Neural progenitor cell (in vitro differentiated cells): ENCODE measurements around the gene XPNPEP3. TPM values are rescaled to one million over a fixed set of nuclear protein-coding genes. Genes with fewer than 3 reads are reported as not detected.
"Not testable (repeated sequence)": the region's sequence is repeated elsewhere in the genome, so short reads cannot be mapped to it uniquely, and the experiment has no call there.

ENCODE experiments used
- DNase-seq: peaks from one replicate; pipeline ENCODE4 v3.0.0-alpha.2; 2016; ENCODE audit warnings: low spot score
- H2AFZ ChIP-seq: fragments of 200-600 bp; sonication (generic); replicated peaks from 2 replicates; pipeline ENCODE4 v1.6.1; 2016; ENCODE audit warnings: antibody characterized with exemption
- H3F3A ChIP-seq: fragments of 200-600 bp; sonication (generic); 2 replicates; pipeline ENCODE4 v1.6.1; 2016; ENCODE audit warnings: antibody characterized with exemption, low read depth
- H3K27ac ChIP-seq: fragments of 200-600 bp; sonication (generic); 2 replicates; pipeline ENCODE4 v1.5.1; 2016; ENCODE audit warnings: mild to moderate bottlenecking
- H3K27me3 ChIP-seq: fragments of 200-600 bp; sonication (generic); 2 replicates; pipeline ENCODE4 v1.6.1; 2016; ENCODE audit warnings: mild to moderate bottlenecking, moderate library complexity
- H3K36me3 ChIP-seq: fragments of 200-600 bp; sonication (generic); 2 replicates; pipeline ENCODE4 v1.5.1; 2016
- H3K4me1 ChIP-seq: fragments of 200-600 bp; sonication (generic); 2 replicates; pipeline ENCODE4 v1.6.1; 2016; ENCODE audit warnings: mixed run types
- H3K4me2 ChIP-seq: fragments of 200-600 bp; sonication (generic); 2 replicates; pipeline ENCODE4 v1.6.1; 2016
- H3K4me3 ChIP-seq: fragments of 200-600 bp; sonication (generic); 2 replicates; pipeline ENCODE4 v1.5.1; 2016
- H3K79me2 ChIP-seq: fragments of 200-600 bp; sonication (generic); 2 replicates; pipeline ENCODE4 v1.6.1; 2016; ENCODE audit warnings: low read depth
- H3K9ac ChIP-seq: fragments of 200-600 bp; sonication (generic); 2 replicates; pipeline ENCODE4 v1.6.1; 2016
- H3K9me3 ChIP-seq: fragments of 200-600 bp; sonication (generic); 2 replicates; pipeline ENCODE4 v1.5.1; 2016; ENCODE audit warnings: low read depth
- H4K20me1 ChIP-seq: fragments of 200-600 bp; sonication (generic); 2 replicates; pipeline ENCODE4 v1.6.1; 2016; ENCODE audit warnings: low read depth
- H3K27ac Mint-ChIP-seq: 3 replicates; pipeline ENCODE4 v1.8.0; 2021; ENCODE audit warnings: mixed read lengths
- H3K27me3 Mint-ChIP-seq: 2 replicates; pipeline ENCODE4 v1.8.0; 2022; ENCODE audit warnings: low read depth, mild to moderate bottlenecking, inconsistent platforms, moderate library complexity, mixed read lengths; ENCODE audit not compliant: insufficient read depth
- H3K36me3 Mint-ChIP-seq: 3 replicates; pipeline ENCODE4 v1.8.0; 2021; ENCODE audit warnings: mixed read lengths
- H3K4me1 Mint-ChIP-seq: 3 replicates; pipeline ENCODE4 v1.8.0; 2021; ENCODE audit warnings: mixed read lengths
- H3K4me3 Mint-ChIP-seq: 3 replicates; pipeline ENCODE4 v1.8.0; 2021; ENCODE audit warnings: mild to moderate bottlenecking, moderate library complexity, mixed read lengths
- H3K9me3 Mint-ChIP-seq: 3 replicates; pipeline ENCODE4 v1.8.0; 2020; ENCODE audit warnings: mixed read lengths
- CTCF ChIP-seq: fragments of 200-600 bp; sonication (generic); IDR thresholded peaks from 2 replicates; pipeline ENCODE4 v1.5.1; 2017; ENCODE audit warnings: antibody characterized with exemption, mild to moderate bottlenecking
- EZH2 ChIP-seq: fragments of 200-600 bp; sonication (generic); IDR thresholded peaks from 2 replicates; pipeline ENCODE4 v1.6.1; 2017; ENCODE audit warnings: antibody characterized with exemption, mild to moderate bottlenecking, moderate library complexity
- EZH2phosphoT487 ChIP-seq: fragments of 200-600 bp; sonication (generic); IDR thresholded peaks from 2 replicates; pipeline ENCODE4 v1.6.1; 2017; ENCODE audit warnings: antibody characterized with exemption
- total RNA-seq: library from RNA; depleted of rRNA; stranded (reverse); fragments of >200 nt; gene quantifications from 2 replicates; pipeline ENCODE4 v1.2.3, GENCODE V29; 2015; ENCODE audit warnings: low replicate concordance

XPNPEP3 gene
- total RNA-seq, 1 donor from 2014 or later, result 21.4 TPM

DNA sequence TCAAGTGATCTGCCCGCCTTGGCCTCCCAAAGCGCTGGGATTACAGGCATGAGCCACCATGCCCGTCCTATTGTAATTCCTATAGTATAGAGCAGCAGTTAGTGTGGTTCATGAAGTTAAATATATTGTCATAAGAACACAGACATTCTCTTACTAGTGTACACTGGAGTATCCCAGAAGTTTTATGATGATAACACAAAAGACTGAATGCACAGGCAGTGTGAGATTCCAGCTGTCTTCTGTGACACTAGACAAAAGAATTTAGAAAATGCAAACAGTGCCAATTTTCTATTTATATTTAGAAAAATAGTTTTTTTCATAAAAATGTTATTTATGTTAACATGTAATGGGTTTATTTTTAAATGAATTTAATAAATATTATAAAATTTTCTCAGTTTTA, 54.8 kb downstream of the XPNPEP3 start:
- no peaks in the 10 kb centered on the region for H3K79me2 ChIP-seq
- no peak overlapping the region for H3K9ac ChIP-seq
- H3K9me3 ChIP-seq, result no peaks in the 10 kb centered on the region
- no peak overlapping the region for H3K4me2 ChIP-seq
- no peaks in the 10 kb centered on the region for H3K4me1 ChIP-seq
- H3K27ac ChIP-seq, result no peak overlapping the region
- peaks cover 16% of the 10 kb centered on the region for H3K36me3 Mint-ChIP-seq
- H3K4me1 Mint-ChIP-seq, result no peaks in the 10 kb centered on the region
- no peaks in the 10 kb centered on the region for H4K20me1 ChIP-seq
- TF ChIP-seq EZH2phosphoT487 (no peak), CTCF (no peak), EZH2 (no peak)
- H2AFZ ChIP-seq, result no peak overlapping the region
- no peaks in the 10 kb centered on the region for H3K9me3 Mint-ChIP-seq
- no peak overlapping the region for H3K27ac Mint-ChIP-seq
- no peaks in the 10 kb centered on the region for H3K27me3 ChIP-seq
- no peak for DNase-seq
- H3K27me3 Mint-ChIP-seq, result no peaks in the 10 kb centered on the region
- H3F3A ChIP-seq, result no peaks in the 10 kb centered on the region
- no peak overlapping the region for H3K4me3 ChIP-seq
- no peak overlapping the region for H3K4me3 Mint-ChIP-seq
- peaks cover 3% of the 10 kb centered on the region for H3K36me3 ChIP-seq

GRCh38 chr22:40912987-40913386, 56.0 kb downstream of the XPNPEP3 start:
- not testable (repeated sequence) for H3K27ac Mint-ChIP-seq, H3K9ac ChIP-seq, H3K9me3 ChIP-seq, H3K36me3 ChIP-seq, H3K4me3 ChIP-seq, H3K4me1 ChIP-seq, H2AFZ ChIP-seq, H3K4me2 ChIP-seq, H3K27me3 Mint-ChIP-seq, H3K27ac ChIP-seq, H3K79me2 ChIP-seq, H3F3A ChIP-seq, H3K9me3 Mint-ChIP-seq, H3K4me1 Mint-ChIP-seq, DNase-seq, H4K20me1 ChIP-seq, H3K4me3 Mint-ChIP-seq, H3K27me3 ChIP-seq
- peaks cover 16% of the 10 kb centered on the region for H3K36me3 Mint-ChIP-seq

GRCh38 chr22:40919446-40919845, 62.5 kb downstream of the XPNPEP3 start:
- no peaks in the 10 kb centered on the region for H3K27me3 Mint-ChIP-seq
- H3K4me3 ChIP-seq, result no peak overlapping the region
- H3K36me3 Mint-ChIP-seq, result peaks cover 16% of the 10 kb centered on the region

GRCh38 chr22:40920526-40920925, 63.6 kb downstream of the XPNPEP3 start:
- Histone ChIP-seq H3K36me3 (peaks cover 12% of the 10 kb centered on the region), H3K4me1 (no peaks in the 10 kb centered on the region), H3K4me2 (no peak overlapping the region), H3K27me3 (no peaks in the 10 kb centered on the region), H3F3A (peaks cover 6% of the 10 kb centered on the region), H3K79me2 (no peaks in the 10 kb centered on the region), H4K20me1 (no peaks in the 10 kb centered on the region), H3K27ac (no peak overlapping the region), H2AFZ (no peak overlapping the region), H3K9ac (no peak overlapping the region), H3K4me3 (no peak overlapping the region), H3K9me3 (no peaks in the 10 kb centered on the region)
- Mint-ChIP-seq H3K4me3 (no peak overlapping the region), H3K36me3 (peaks cover 17% of the 10 kb centered on the region), H3K4me1 (peaks cover 3% of the 10 kb centered on the region), H3K9me3 (no peaks in the 10 kb centered on the region), H3K27ac (no peak overlapping the region), H3K27me3 (no peaks in the 10 kb centered on the region)
- TF ChIP-seq EZH2phosphoT487 (no peak), EZH2 (no peak), CTCF (no peak)
- DNase-seq, result no peak

More at GRCh38 chr22:40919446-40919845, 62.5 kb downstream of the XPNPEP3 start:
- no peak overlapping the region for H3K27ac ChIP-seq
- H3K4me2 ChIP-seq, result no peak overlapping the region
- no peaks in the 10 kb centered on the region for H3K9me3 Mint-ChIP-seq
- H3K36me3 ChIP-seq, result peaks cover 12% of the 10 kb centered on the region
- peaks cover 6% of the 10 kb centered on the region for H3F3A ChIP-seq
- no peak overlapping the region for H2AFZ ChIP-seq
- no peak for TF ChIP-seq EZH2phosphoT487
- TF ChIP-seq CTCF, result no peak
- no peak for TF ChIP-seq EZH2
- H3K4me1 ChIP-seq, result no peaks in the 10 kb centered on the region
- no peaks in the 10 kb centered on the region for H4K20me1 ChIP-seq
- H3K27me3 ChIP-seq, result no peaks in the 10 kb centered on the region
- no peak overlapping the region for H3K9ac ChIP-seq
- no peak for DNase-seq
- H3K9me3 ChIP-seq, result no peaks in the 10 kb centered on the region
- H3K27ac Mint-ChIP-seq, result no peak overlapping the region
- H3K79me2 ChIP-seq, result no peaks in the 10 kb centered on the region
- H3K4me1 Mint-ChIP-seq, result peaks cover 3% of the 10 kb centered on the region
- no peak overlapping the region for H3K4me3 Mint-ChIP-seq
